Activated naive CD4-positive, alpha-beta T cell (primary cell): Measurements from ENCODE around the gene ACTL8.

Experiments used
- DNase-seq, 4 experiments: peaks; one replicate each; lab custom pipeline; 2025; lab: John Stamatoyannopoulos, UW

Gene ACTL8

GRCh38 chr1:17755120-17755519 lies at the start of gene ACTL8:
Gene ACTL8, plus strand, starts transcription at chr1:17755333. Its CDS starts 67,676 bp downstream, at chr1:17823009.
- DNase-seq: no peak

- DNase-seq: no peak
Observed at GRCh38 chr1:17706445-17706844, 48.7 kb upstream of the ACTL8 start.

GRCh38 chr1:17709981-17710380 lies 45.2 kb upstream of the ACTL8 start:
- DNase-seq: no peak

GRCh38 chr1:17710889-17711576 lies 44.1 kb upstream of the ACTL8 start:
- no peak for DNase-seq

- DNase-seq: no peak
Observed at GRCh38 chr1:17711577-17711910, 43.6 kb upstream of the ACTL8 start.

- no peak for DNase-seq
Observed at GRCh38 chr1:17711941-17712340, 43.2 kb upstream of the ACTL8 start.

- DNase-seq: no peak
Observed at GRCh38 chr1:17713993-17714392, 41.1 kb upstream of the ACTL8 start.

- no peak for DNase-seq
Observed at GRCh38 chr1:17717594-17718535, 37.3 kb upstream of the ACTL8 start.

GRCh38 chr1:17719874-17720273 lies 35.3 kb upstream of the ACTL8 start:
- DNase-seq: no peak

- DNase-seq: no peak
Observed at GRCh38 chr1:17721444-17721843, 33.7 kb upstream of the ACTL8 start.

GRCh38 chr1:17723684-17724083 lies 31.4 kb upstream of the ACTL8 start:
- DNase-seq: no peak

GRCh38 chr1:17724150-17724549 lies 31.0 kb upstream of the ACTL8 start:
- no peak for DNase-seq

GRCh38 chr1:17725084-17725719 lies 29.9 kb upstream of the ACTL8 start:
- DNase-seq: no peak

- no peak for DNase-seq
Observed at GRCh38 chr1:17725811-17726582, 29.1 kb upstream of the ACTL8 start.

GRCh38 chr1:17728123-17728712 lies 26.9 kb upstream of the ACTL8 start:
- no peak for DNase-seq

GRCh38 chr1:17729248-17729647 lies 25.9 kb upstream of the ACTL8 start:
- DNase-seq: no peak

- no peak for DNase-seq
Observed at GRCh38 chr1:17729909-17730308, 25.2 kb upstream of the ACTL8 start.

GRCh38 chr1:17731460-17731859 lies 23.7 kb upstream of the ACTL8 start:
- no peak for DNase-seq

GRCh38 chr1:17732475-17732874 lies 22.7 kb upstream of the ACTL8 start:
- no peak for DNase-seq

- no peak for DNase-seq
Observed at GRCh38 chr1:17733661-17734060, 21.5 kb upstream of the ACTL8 start.

- DNase-seq: no peak
Observed at GRCh38 chr1:17734609-17735008, 20.5 kb upstream of the ACTL8 start.

GRCh38 chr1:17735348-17735747 lies 19.8 kb upstream of the ACTL8 start:
- no peak for DNase-seq
